Skeletal muscle satellite cell (primary cell): Measurements from ENCODE around the gene MOCOS.

Experiments used
- H3K27me3 ChIP-seq: 2 replicates; pipeline ENCODE4 v1.7.0; 2013; ENCODE audit warnings: low read length; ENCODE audit not compliant: control insufficient read depth, insufficient read depth
- H3K36me3 ChIP-seq: 2 replicates; pipeline ENCODE4 v1.7.0; 2013; ENCODE audit warnings: mild to moderate bottlenecking, control low read depth, low read length; ENCODE audit not compliant: insufficient read depth
- H3K4me1 ChIP-seq: 2 replicates; pipeline ENCODE4 v1.7.0; 2013; ENCODE audit warnings: low read length; ENCODE audit not compliant: control insufficient read depth, insufficient read depth
- H3K4me2 ChIP-seq: 2 replicates; pipeline ENCODE4 v1.7.0; 2013; ENCODE audit warnings: mild to moderate bottlenecking, low read length
- H3K4me3 ChIP-seq: 2 replicates; pipeline ENCODE4 v1.7.0; 2013; ENCODE audit warnings: low read length
- H3K9ac ChIP-seq: 2 replicates; pipeline ENCODE4 v1.7.0; 2013; ENCODE audit warnings: mild to moderate bottlenecking, low read depth, low read length, moderate library complexity
- H3K9me3 ChIP-seq: replicated peaks from 2 replicates; pipeline ENCODE4 v1.7.0; 2013; ENCODE audit warnings: mild to moderate bottlenecking, control low read depth, low read length

MOCOS gene

DNA sequence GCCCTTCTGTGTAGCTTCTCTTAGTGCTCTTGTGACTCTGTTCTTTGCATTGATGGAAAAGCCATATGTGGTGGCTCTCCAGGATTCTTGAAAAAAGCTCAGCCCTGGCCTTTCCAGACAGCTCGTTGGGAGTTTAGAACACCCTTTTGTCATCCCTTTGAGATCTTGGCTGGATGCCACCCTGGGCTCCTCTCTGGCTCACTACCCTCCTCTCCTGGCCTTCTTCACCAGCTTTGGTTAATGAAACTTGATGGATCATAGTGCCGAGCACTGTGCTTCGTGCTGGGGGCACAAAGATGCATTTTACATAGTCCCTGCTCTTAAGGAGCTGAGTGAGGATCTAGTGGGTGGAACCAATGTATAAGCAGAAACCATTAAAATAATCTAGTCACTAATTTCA lies 94.6 kb downstream of the MOCOS start:
- Histone ChIP-seq H3K4me2 (no peak overlapping the region), H3K4me1 (no peaks in the 10 kb centered on the region), H3K27me3 (no peaks in the 10 kb centered on the region), H3K9ac (no peak overlapping the region), H3K4me3 (no peak overlapping the region), H3K9me3 (no peaks in the 10 kb centered on the region), H3K36me3 (no peaks in the 10 kb centered on the region)

DNA sequence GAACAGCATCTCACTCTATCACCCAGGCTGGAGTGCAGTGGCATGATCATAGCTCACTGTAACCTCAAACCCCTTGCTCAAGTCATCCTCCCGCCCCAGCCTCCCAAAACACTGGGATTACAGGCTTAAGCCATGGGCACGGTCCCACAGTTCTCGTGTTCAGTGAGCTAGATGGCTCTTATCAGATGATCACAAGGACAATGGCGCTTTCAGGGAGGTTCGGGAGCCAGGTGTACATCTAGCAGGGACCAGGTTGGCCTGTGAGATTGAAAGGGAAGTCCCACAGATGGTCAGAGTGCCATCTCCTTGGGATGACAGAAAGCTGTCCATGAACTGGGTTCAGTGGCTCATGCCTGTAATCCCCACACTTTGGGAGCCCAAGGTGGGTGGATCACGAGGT lies 96.2 kb downstream of the MOCOS start:
- H3K9me3 ChIP-seq, result no peaks in the 10 kb centered on the region
- no peak overlapping the region for H3K9ac ChIP-seq
- H3K27me3 ChIP-seq, result no peaks in the 10 kb centered on the region
- no peak overlapping the region for H3K4me3 ChIP-seq
- no peaks in the 10 kb centered on the region for H3K4me1 ChIP-seq
- H3K4me2 ChIP-seq, result no peak overlapping the region
- H3K36me3 ChIP-seq, result no peaks in the 10 kb centered on the region

DNA sequence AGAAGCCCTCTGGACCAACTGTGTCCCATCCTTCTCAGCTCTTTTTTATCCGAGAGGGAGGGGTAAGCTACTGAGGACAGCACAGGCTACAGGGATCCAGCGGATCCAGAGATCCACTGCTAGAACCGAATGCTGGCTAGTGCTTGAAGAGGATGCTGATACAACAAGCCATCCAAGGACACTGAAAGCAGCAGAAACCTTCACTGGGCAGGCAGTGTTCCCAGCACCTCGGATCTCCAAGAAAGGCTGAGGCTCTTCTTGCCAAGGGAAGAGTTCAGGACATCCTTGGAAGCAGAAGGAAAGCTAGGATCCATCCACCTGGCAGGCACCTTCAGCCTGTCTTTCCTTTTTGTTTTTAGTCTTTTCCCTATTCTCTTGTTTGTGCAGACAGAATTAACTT lies 97.0 kb downstream of the MOCOS start:
- Histone ChIP-seq H3K36me3 (no peaks in the 10 kb centered on the region), H3K9ac (no peak overlapping the region), H3K4me2 (no peak overlapping the region), H3K4me3 (no peak overlapping the region), H3K4me1 (no peaks in the 10 kb centered on the region), H3K27me3 (no peaks in the 10 kb centered on the region), H3K9me3 (no peaks in the 10 kb centered on the region)

DNA sequence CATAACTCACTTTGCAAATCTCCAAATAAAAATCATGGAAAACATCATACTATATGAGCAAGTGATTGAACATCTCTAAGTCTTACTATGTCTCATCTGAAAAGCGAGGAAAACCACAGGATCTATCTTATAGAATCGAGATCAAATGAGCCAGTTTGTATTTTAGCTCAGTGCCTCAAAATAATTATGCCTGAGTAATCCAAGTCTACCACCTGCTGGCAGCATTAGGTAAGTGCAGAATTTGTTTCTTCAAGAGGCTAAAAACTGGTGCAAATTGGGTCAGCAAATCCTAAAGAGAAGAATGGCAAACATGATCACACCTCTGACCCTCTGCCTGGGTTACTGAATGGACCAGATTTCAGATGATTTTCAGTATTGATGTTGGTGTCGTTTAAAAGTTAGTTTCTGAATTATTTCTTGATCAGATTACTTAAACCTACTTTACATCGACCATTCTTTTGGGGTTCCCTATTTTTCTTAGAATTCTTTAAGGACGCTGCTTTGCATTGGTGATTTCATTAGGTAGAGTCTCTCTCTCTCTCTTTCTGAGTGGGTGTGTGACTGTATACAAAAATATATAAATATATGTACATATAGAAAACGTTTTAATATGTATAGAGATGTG lies 97.5 kb downstream of the MOCOS start:
- no peaks in the 10 kb centered on the region for H3K36me3 ChIP-seq
- no peak overlapping the region for H3K4me3 ChIP-seq
- H3K4me2 ChIP-seq, result no peak overlapping the region
- no peaks in the 10 kb centered on the region for H3K27me3 ChIP-seq
- no peaks in the 10 kb centered on the region for H3K9me3 ChIP-seq
- no peaks in the 10 kb centered on the region for H3K4me1 ChIP-seq
- no peak overlapping the region for H3K9ac ChIP-seq

DNA sequence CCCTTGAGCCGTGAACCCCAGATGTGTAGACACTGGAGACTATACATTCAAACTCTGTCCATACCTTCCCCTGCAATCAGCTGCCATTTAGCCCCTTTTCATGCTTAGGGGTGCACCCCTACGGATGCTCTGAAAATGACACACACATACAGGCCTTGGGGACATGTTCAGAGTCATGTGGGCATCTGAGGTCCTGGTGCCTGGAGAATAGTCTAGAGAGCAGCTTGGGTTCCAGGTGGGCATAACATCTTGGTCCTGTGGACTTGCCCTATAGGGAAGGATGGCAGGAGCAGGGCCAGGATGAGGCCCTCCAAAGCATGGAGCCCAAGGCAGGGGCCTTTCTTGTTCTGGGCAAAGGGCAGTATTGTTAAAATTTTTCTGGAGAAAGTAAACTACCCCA lies 100.4 kb downstream of the MOCOS start:
- H3K9ac ChIP-seq, result no peak overlapping the region
- H3K9me3 ChIP-seq, result no peaks in the 10 kb centered on the region
- H3K36me3 ChIP-seq, result no peaks in the 10 kb centered on the region
- no peak overlapping the region for H3K4me2 ChIP-seq
- H3K4me1 ChIP-seq, result no peaks in the 10 kb centered on the region
- H3K27me3 ChIP-seq, result no peaks in the 10 kb centered on the region
- H3K4me3 ChIP-seq, result no peak overlapping the region

DNA sequence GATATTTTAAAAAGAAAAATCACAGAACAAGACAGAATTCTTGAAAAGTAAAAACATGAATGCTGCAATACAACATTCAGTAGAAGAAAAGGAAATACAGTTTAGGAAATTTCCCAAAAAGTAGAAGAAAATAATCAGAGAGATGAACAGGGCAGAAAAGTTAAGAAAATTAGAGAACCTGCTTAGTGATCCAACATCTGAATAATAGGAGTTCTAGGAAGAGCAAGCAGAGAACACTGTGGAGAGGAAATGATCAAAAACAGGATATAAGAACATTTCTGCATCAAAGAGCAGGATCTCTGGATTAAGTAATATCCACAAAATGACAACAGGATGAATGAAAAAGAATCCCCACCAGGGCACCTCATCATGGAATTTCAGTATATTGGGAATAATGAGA lies 101.4 kb downstream of the MOCOS start:
- Histone ChIP-seq H3K9me3 (no peaks in the 10 kb centered on the region), H3K9ac (no peak overlapping the region), H3K4me2 (no peak overlapping the region), H3K4me1 (no peaks in the 10 kb centered on the region), H3K36me3 (no peaks in the 10 kb centered on the region), H3K27me3 (no peaks in the 10 kb centered on the region), H3K4me3 (no peak overlapping the region)

DNA sequence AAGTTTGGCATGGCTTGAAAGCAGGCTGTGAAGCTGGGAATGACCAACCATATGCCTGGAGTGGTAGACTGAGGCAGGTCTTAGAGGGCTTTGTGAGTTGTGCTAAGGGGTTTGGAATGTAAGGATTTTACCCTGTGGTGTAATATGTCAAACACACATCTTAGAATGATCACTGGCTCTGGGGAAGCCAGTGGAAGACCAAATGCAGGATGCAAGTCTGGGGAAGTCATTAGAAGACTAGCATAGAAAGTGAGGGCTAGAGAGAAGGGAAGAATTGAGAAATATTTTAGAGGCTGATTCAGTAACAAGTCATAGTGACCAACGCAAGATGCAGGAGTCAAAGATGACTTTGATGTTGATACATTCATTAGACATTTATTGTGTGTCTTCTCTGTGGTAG lies 106.7 kb downstream of the MOCOS start:
- no peak overlapping the region for H3K4me3 ChIP-seq
- H3K36me3 ChIP-seq, result no peaks in the 10 kb centered on the region
- H3K9me3 ChIP-seq, result no peaks in the 10 kb centered on the region
- H3K9ac ChIP-seq, result no peak overlapping the region
- peaks cover 6% of the 10 kb centered on the region for H3K4me1 ChIP-seq
- peaks cover 3% of the 10 kb centered on the region for H3K27me3 ChIP-seq
- no peak overlapping the region for H3K4me2 ChIP-seq

DNA sequence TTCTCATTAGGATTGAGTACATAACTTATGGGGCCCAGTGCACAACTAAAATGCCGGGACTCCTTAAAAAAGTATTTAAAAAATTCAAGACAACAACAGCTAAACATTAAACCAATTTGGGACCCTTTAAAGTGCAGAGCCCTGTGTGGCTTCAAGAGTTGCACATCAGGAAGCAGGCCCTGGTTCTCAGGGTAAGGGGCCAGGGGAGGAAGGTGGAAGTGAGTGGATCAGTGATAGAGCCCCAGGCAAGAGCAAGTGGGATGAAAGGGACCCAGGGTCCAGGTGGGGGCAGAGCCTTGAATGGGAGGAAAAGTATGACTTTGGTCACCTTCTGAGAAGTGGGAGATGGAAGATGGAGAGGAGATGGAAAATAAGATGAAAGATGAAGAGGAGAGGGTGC lies 107.9 kb downstream of the MOCOS start:
- Histone ChIP-seq H3K36me3 (no peaks in the 10 kb centered on the region), H3K9me3 (no peaks in the 10 kb centered on the region), H3K9ac (no peak overlapping the region), H3K4me2 (no peak overlapping the region), H3K4me3 (no peak overlapping the region), H3K27me3 (peaks cover 3% of the 10 kb centered on the region), H3K4me1 (peaks cover 6% of the 10 kb centered on the region)

DNA sequence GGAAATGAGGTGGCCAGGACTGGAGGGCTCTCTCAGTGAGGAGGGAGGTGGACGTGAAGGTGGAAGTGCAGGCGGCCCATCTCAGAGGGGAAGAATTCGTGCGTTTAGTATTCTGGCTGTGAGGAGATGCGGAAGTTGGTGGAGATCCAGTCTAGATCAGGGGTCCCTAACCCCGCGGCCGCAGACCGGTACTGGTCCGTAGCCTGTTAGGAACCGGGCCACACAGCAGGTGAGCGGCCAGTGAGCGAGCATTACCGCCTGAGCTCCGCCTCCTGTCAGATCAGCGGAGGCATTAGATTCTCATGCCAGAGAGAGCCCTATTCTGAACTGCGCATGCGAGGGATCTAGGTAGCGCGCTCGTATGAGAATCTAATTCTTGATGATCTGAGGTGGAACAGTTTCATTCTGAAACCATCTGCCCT lies 108.6 kb downstream of the MOCOS start:
- Histone ChIP-seq H3K4me2 (peak overlapping the region; percentile 86), H3K9ac (no peak overlapping the region), H3K4me1 (peaks cover 6% of the 10 kb centered on the region), H3K9me3 (no peaks in the 10 kb centered on the region), H3K4me3 (no peak overlapping the region), H3K27me3 (peaks cover 3% of the 10 kb centered on the region), H3K36me3 (no peaks in the 10 kb centered on the region)

DNA sequence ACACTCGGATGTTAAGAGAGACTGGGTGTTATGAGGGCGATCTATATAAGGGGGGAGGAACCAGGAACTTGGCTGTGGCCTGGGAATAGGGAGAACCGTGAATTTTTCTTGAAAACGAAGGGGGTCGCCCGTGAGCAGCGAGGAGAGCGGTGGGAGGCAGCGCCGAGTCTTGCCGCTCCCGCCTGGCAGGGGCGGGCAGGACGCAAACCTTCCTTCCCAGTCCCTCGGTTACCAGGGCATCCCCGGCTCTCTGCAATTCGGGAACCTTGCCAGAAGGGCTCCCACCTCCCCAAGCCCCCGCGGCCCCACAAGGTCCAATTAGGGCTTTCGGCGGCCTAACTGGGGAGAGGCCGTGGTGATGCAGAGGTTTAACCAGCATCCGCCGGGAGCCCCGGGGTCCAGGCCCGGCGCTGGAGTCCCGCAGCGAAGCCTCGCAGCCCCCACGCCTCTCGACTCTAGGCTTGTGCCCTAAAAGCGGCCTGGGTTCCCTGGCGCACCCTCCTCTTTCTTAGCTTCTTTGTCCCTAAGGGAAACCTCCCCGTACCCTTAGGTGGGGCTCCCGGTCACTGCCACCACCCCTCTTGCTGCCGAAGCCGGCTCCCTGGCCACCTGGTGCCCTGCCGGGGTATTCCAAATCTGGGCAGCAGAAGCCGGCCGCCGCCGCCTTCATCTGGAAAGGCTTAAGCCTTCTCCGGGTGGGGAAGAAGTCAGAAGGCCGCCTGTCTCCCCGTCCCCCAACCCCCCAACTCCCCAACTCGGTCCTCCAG lies 109.5 kb downstream of the MOCOS start:
- Histone ChIP-seq H3K9ac (peak overlapping the region; percentile 84), H3K36me3 (no peaks in the 10 kb centered on the region), H3K4me1 (peaks cover 6% of the 10 kb centered on the region), H3K4me2 (peak overlapping the region; percentile 86), H3K27me3 (peaks cover 3% of the 10 kb centered on the region), H3K9me3 (no peaks in the 10 kb centered on the region), H3K4me3 (peak overlapping the region; percentile 79)

DNA sequence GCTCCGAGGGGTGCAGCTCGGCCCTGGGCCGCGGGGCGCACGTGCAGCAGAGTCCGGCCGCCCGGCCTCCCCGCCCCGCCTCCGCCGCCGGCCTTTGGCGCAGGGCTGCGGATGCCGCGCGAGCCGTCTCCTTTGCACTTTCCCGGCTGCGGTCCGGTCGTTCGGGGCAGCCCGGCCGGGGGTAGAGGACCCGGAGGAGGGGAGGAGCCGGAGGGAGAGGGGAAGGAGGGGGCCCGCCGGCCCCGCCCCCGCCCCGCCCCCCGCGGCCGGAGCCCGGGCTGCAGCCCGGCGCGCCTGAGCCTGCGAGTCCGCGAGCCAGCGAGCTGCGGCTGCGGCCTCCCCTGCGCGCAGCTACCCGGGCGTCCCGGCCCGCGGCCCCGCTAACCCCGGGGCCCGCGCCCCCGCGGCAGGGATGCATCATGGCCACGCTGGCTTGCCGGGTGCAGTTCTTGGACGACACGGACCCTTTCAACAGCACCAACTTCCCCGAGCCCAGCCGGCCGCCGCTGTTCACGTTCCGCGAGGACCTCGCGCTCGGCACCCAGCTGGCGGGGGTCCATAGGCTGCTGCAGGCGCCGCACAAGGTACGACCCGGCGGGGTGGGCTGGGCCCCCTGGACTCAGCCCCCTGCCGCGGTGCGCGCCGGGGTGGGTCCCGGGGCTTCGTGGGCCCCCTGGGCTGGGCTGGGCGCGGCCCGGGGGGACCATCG lies 110.3 kb downstream of the MOCOS start, which contains the start of gene FHOD3:
FHOD3 (plus strand) TSS at position 297 of the 709 bp plus-strand sequence; CDS start at position 420, 123 bp downstream.
- peak within 1 kb of the TSS; percentile 86 for H3K4me2 ChIP-seq
- no peaks in the 10 kb centered on the region for H3K36me3 ChIP-seq
- H3K4me1 ChIP-seq, result peaks cover 10% of the 10 kb centered on the region
- peak within 1 kb of the TSS; percentile 84 for H3K9ac ChIP-seq
- peak within 1 kb of the TSS; percentile 79 for H3K4me3 ChIP-seq
- H3K9me3 ChIP-seq, result no peaks in the 10 kb centered on the region
- H3K27me3 ChIP-seq, result peaks cover 3% of the 10 kb centered on the region
